Epithelial cell of esophagus (primary cell): ENCODE results near the gene MFSD12.
A peak's percentile ranks its signal among the peaks of the same experiment; 100 is the strongest.
"Not testable (repeated sequence)": the region's sequence is repeated elsewhere in the genome, so short reads cannot be mapped to it uniquely, and the experiment has no call there.

Source experiments
- DNase-seq: peaks from one replicate; pipeline ENCODE4 v3.0.0; 2010; ENCODE audit warnings: low read depth
- H3K4me3 ChIP-seq: 2 replicates; pipeline ENCODE4 v1.5.1; 2011; ENCODE audit warnings: mild to moderate bottlenecking, low read length, control low read depth
- CTCF ChIP-seq: IDR thresholded peaks from 2 replicates; pipeline ENCODE4 v1.5.1; 2011; ENCODE audit warnings: low read depth, mild to moderate bottlenecking, low read length, control low read depth, inconsistent platforms; ENCODE audit not compliant: insufficient read depth; ENCODE audit errors: missing control alignments

The MFSD12 gene

GRCh38 chr19:3585301-3586126, 28.1 kb upstream of the MFSD12 start, which contains the start of gene GIPC3:
Gene GIPC3, plus strand, starts transcription at chr19:3585478. Its CDS starts 120 bp downstream, at chr19:3585598.
- no peak within 1 kb of the TSS for H3K4me3 ChIP-seq
- DNase-seq: no peak
- TF ChIP-seq CTCF: no peak

- H3K4me3 ChIP-seq, DNase-seq: not testable (repeated sequence)
Measured at GRCh38 chr19:3584036-3584802, 26.8 kb upstream of the MFSD12 start.

GRCh38 chr19:3581792-3582191, 24.4 kb upstream of the MFSD12 start:
- not testable (repeated sequence) for DNase-seq, H3K4me3 ChIP-seq

- DNase-seq: peak; percentile 20
- TF ChIP-seq CTCF: no peak
- no peak overlapping the region for H3K4me3 ChIP-seq
Measured at GRCh38 chr19:3580156-3580934, 23.0 kb upstream of the MFSD12 start.

GRCh38 chr19:3578390-3578789, 21.0 kb upstream of the MFSD12 start:
- DNase-seq: no peak
- no peak for TF ChIP-seq CTCF
- H3K4me3 ChIP-seq: no peak overlapping the region

- no peak for TF ChIP-seq CTCF
- no peak for DNase-seq
Measured at GRCh38 chr19:3577723-3578344, 20.4 kb upstream of the MFSD12 start.

GRCh38 chr19:3576696-3577443, 19.5 kb upstream of the MFSD12 start:
- H3K4me3 ChIP-seq: no peak overlapping the region
- no peak for TF ChIP-seq CTCF
- DNase-seq: peak; percentile 36

More at GRCh38 chr19:3577723-3578344, 20.4 kb upstream of the MFSD12 start:
- H3K4me3 ChIP-seq: no peak overlapping the region
